Measurements from ENCODE around the gene PCDH19. TPM values are rescaled to one million over a fixed set of nuclear protein-coding genes. Genes with fewer than 3 reads are reported as not detected.

Gene PCDH19
- total RNA-seq, 1 donor from 2014 or later: 0.04 TPM

DNA sequence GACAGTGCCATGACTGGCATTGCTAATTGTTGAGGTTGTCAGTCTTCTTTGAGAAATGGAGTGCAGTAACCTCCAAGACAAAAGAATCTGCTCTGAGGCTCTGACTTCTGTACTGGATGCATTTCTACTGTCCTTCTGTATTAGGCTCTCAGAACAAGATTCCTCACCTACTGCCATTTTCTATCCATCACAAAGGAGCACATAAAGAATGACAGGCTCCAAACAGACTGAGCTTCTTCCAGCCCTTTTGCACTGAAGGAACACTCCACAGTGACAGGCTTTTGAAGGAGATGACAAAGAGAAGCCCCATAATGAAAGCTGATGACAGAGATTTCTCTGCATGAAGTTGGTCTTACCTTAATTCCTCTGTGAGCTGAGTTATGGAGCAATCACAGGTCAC is 162.2 kb downstream of the PCDH19 start:
- DNase-seq (ENCODE audit: low read depth): no peak
- Histone ChIP-seq H3K4me3 (ENCODE audit: low read depth, low read length) (no peak overlapping the region), H3K36me3 (ENCODE audit: control insufficient read depth, insufficient read depth, low read length) (no peaks in the 10 kb centered on the region), H3K27me3 (ENCODE audit: control insufficient read depth, insufficient read depth, low read length) (no peaks in the 10 kb centered on the region)
- TF ChIP-seq, protein P1, sequence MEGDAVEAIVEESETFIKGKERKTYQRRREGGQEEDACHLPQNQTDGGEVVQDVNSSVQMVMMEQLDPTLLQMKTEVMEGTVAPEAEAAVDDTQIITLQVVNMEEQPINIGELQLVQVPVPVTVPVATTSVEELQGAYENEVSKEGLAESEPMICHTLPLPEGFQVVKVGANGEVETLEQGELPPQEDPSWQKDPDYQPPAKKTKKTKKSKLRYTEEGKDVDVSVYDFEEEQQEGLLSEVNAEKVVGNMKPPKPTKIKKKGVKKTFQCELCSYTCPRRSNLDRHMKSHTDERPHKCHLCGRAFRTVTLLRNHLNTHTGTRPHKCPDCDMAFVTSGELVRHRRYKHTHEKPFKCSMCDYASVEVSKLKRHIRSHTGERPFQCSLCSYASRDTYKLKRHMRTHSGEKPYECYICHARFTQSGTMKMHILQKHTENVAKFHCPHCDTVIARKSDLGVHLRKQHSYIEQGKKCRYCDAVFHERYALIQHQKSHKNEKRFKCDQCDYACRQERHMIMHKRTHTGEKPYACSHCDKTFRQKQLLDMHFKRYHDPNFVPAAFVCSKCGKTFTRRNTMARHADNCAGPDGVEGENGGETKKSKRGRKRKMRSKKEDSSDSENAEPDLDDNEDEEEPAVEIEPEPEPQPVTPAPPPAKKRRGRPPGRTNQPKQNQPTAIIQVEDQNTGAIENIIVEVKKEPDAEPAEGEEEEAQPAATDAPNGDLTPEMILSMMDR (IDR thresholded peaks at IDR 0.05; ENCODE audit: insufficient read depth, low read length, poor library complexity, severe bottlenecking): no peak

DNA sequence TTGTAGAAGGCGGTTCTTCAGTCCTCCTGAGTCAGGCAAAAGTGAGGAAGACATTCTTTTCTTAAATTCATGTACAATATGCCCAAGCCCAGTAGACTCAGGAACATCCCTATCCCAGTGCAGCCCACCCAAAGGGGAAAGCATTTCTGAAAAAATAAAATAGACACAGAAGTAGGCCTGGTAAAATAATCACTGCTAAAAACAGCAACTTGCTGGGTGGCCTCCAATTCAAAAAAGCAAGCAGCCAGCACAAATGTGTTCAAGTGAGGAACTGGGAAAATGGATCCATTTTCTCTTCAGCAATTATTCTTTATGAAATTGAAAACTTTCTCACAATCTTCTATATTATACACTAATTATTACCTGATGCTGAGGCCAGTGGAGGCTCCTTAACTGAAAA is 165.4 kb downstream of the PCDH19 start:
- Histone ChIP-seq H3K36me3 (ENCODE audit: control insufficient read depth, insufficient read depth, low read length) (no peaks in the 10 kb centered on the region), H3K4me3 (ENCODE audit: low read depth, low read length) (no peak overlapping the region), H3K27me3 (ENCODE audit: control insufficient read depth, insufficient read depth, low read length) (no peaks in the 10 kb centered on the region)
- TF ChIP-seq, protein P1 (IDR thresholded peaks at IDR 0.05; ENCODE audit: insufficient read depth, low read length, poor library complexity, severe bottlenecking): no peak
- DNase-seq (ENCODE audit: low read depth): no peak

Other genes with a start within 250 kb of the PCDH19 start
- gene TNMD, start 174.7 kb upstream of the PCDH19 start, total RNA-seq: not detected in 2 replicates
- gene TSPAN6, start 226.5 kb upstream of the PCDH19 start, total RNA-seq: 42.7 and 44.0 TPM in 2 replicates
- 1.4 and 1.8 TPM in 2 replicates for gene SRPX2, start 233.9 kb upstream of the PCDH19 start, total RNA-seq